Adrenal gland (tissue), 12 donors: ENCODE results near the gene MCF2L. TPM values are rescaled to one million over a fixed set of nuclear protein-coding genes. Genes with fewer than 3 reads are reported as not detected.

ENCODE experiments used
- DNase-seq, 7 donors: peaks; one replicate each; pipeline ENCODE4 v3.0.0-alpha.2; 2019 to 2020
- H3K27ac ChIP-seq, 5 donors: fragments of 200-600 bp; sonication (generic) in 4 of 5; 1 replicate in 3 of 5; 2 replicates in 2 of 5; pipeline versions ENCODE4 v1.5.1 to v1.8.0; 2016 to 2020; ENCODE audit warnings: mild to moderate bottlenecking in 1 of 5
- H3K27me3 ChIP-seq: fragments of 200-600 bp; 2 replicates; pipeline ENCODE4 v1.8.0; 2021
- H3K36me3 ChIP-seq, 2 donors: fragments of 200-600 bp; replicated peaks in 1 of 2; 1 replicate in 1 of 2; 2 replicates in 1 of 2; pipeline versions ENCODE4 v1.5.1 to v1.8.0; 2018 to 2022
- H3K4me1 ChIP-seq, 2 donors: fragments of 200-600 bp; replicated peaks in 1 of 2; 1 replicate in 1 of 2; 2 replicates in 1 of 2; pipeline versions ENCODE4 v1.5.1 to v1.8.0; 2018 to 2021
- H3K4me3 ChIP-seq, 4 donors: fragments of 200-600 bp; sonication (generic) in 3 of 4; one replicate each; pipeline ENCODE4 v1.5.1; 2016 to 2018
- H3K9me3 ChIP-seq, 3 donors: fragments of 200-600 bp; sonication (generic) in 1 of 3; replicated peaks in 1 of 3; 1 replicate in 2 of 3; 2 replicates in 1 of 3; pipeline versions ENCODE4 v1.5.1 to v1.8.0; 2016 to 2021
- CTCF ChIP-seq, 6 experiments: fragments of 450-650 bp in 4 of 6; fragments of 200-600 bp in 2 of 6; sonication (generic) in 1 of 6; IDR thresholded peaks; 1 replicate in 5 of 6; 2 replicates in 1 of 6; pipeline versions ENCODE4 v1.5.1 to v1.8.0; 2016 to 2021; ENCODE audit warnings: antibody characterized with exemption in 6 of 6, mild to moderate bottlenecking in 2 of 6, moderate library complexity in 1 of 6
- POLR2A ChIP-seq, 2 donors: fragments of 450-650 bp; IDR thresholded peaks; one replicate each; pipeline ENCODE4 v1.6.1; 2017; ENCODE audit warnings: antibody characterized with exemption in 2 of 2, mild to moderate bottlenecking in 2 of 2, moderate library complexity in 1 of 2
- WGBS, 4 donors: extraction: QIAGEN DNeasy Blood & Tissue Kit in 2 of 4; methylation state at CpG; one replicate each; pipeline versions ENCODE4 v1.1.5 to v1.1.7; 2013 to 2017; 5-methylcytosine and 5-hydroxymethylcytosine counted together
- intact Hi-C, 2 donors: fragments of 100-400 bp; cut with DNase I; formaldehyde crosslinking; loops; one replicate each; pipeline versions ENCODE4 v1.14.1 to v1.15.0; 2022 to 2023
- polyA plus RNA-seq, 3 donors: library from polyadenylated mRNA; stranded (reverse); fragments of 200-250 nt in 2 of 3; fragments of 350-450 nt in 1 of 3; fragmentation: Illumina TruSeq in 1 of 3; extraction: RNeasy Lipid Tissue Mini Kit (QIAGEN cat#74804) in 1 of 3; gene quantifications; one replicate each; pipeline ENCODE4 v1.2.3, GENCODE V29; 2013 to 2014
- total RNA-seq, 9 donors: library from RNA; depleted of rRNA in 4 of 9; stranded (reverse); fragments of >200 nt in 4 of 9; fragments of 120-200 nt in 1 of 9; fragmentation: NEBNext Ultra II Directional in 1 of 9; extraction: Animal tissue kit (Norgen Biotek cat#: 25700) in 1 of 9; gene quantifications; one replicate each; pipeline versions ENCODE4 v1.1.0 to v1.2.4, GENCODE V29; 2013 to 2023
- donor health status: healthy with polysubstance abuse.
- donor health status: Bipolar disorder and iron deficiency.
- donor health status: DM: yes; HTN: yes; CAD: no.
- donor health status: DM: no; HTN: no; CAD: no.
- donor health status: DM: no; HTN: no; CAD: no.
- donor health status: DM: yes; HTN: yes; CAD: no.

The MCF2L gene
- total and polyA plus RNA-seq, 12 donors: 7.6 to 49.0 (median 15.3) TPM

GRCh38 chr13:113058129-113058987 is 89.3 kb downstream of the MCF2L start:
- Histone ChIP-seq H3K27ac (no peak overlapping the region), H3K27me3 (no peaks in the 10 kb centered on the region), H3K4me1 (no peaks in the 10 kb centered on the region), H3K9me3 (no peaks in the 10 kb centered on the region), H3K4me3 (no peak overlapping the region), H3K36me3 (no peaks in the 10 kb centered on the region)
- TF ChIP-seq POLR2A (IDR thresholded peaks at IDR 0.05) (no peak), CTCF (IDR thresholded peaks at IDR 0.05) (no peak)
- no peak for DNase-seq
- 90 to 94% (median 93%) methylated on average over 20 to 21 of the region's 21 CpGs for WGBS, 4 donors
- intact Hi-C loops: no loop called here

GRCh38 chr13:113058988-113059850 is 90.2 kb downstream of the MCF2L start:
- TF ChIP-seq POLR2A (IDR thresholded peaks at IDR 0.05) (no peak), CTCF (IDR thresholded peaks at IDR 0.05) (no peak)
- H3K27me3 ChIP-seq: no peaks in the 10 kb centered on the region
- no peaks in the 10 kb centered on the region for H3K4me1 ChIP-seq
- H3K4me3 ChIP-seq: no peak overlapping the region
- no peaks in the 10 kb centered on the region for H3K36me3 ChIP-seq
- 93 to 97% (median 95%) methylated on average over 18 to 22 of the region's 22 CpGs for WGBS, 4 donors
- DNase-seq: no peak
- no peaks in the 10 kb centered on the region for H3K9me3 ChIP-seq
- intact Hi-C loops: no loop called here
- no peak overlapping the region for H3K27ac ChIP-seq

- Histone ChIP-seq H3K27ac (no peak overlapping the region), H3K4me3 (no peak overlapping the region), H3K36me3 (no peaks in the 10 kb centered on the region), H3K27me3 (no peaks in the 10 kb centered on the region), H3K4me1 (no peaks in the 10 kb centered on the region), H3K9me3 (no peaks in the 10 kb centered on the region)
- no peak for TF ChIP-seq POLR2A (IDR thresholded peaks at IDR 0.05)
- no peak for TF ChIP-seq CTCF (IDR thresholded peaks at IDR 0.05)
- intact Hi-C loops: no loop called here
- 65 to 81% (median 77%) methylated on average over 7 to 15 of the region's 15 CpGs for WGBS, 4 donors
- no peak for DNase-seq
These were observed 90.9 kb downstream of the MCF2L start for GRCh38 chr13:113059891-113060290.

GRCh38 chr13:113060557-113061270 is 91.7 kb downstream of the MCF2L start:
- intact Hi-C loops: no loop called here
- H3K36me3 ChIP-seq: no peaks in the 10 kb centered on the region

More at GRCh38 chr13:113060557-113061270, 91.7 kb downstream of the MCF2L start:
- Histone ChIP-seq H3K27ac (no peak overlapping the region), H3K9me3 (no peaks in the 10 kb centered on the region), H3K27me3 (no peaks in the 10 kb centered on the region), H3K4me3 (no peak overlapping the region), H3K4me1 (no peaks in the 10 kb centered on the region)
- DNase-seq: no peak
- WGBS, 4 donors: 87 to 90% (median 89%) methylated on average over 21 to 34 of the region's 34 CpGs
- TF ChIP-seq POLR2A (IDR thresholded peaks at IDR 0.05) (no peak), CTCF (IDR thresholded peaks at IDR 0.05) (no peak)
